Kidney (tissue), 14 donors: ENCODE results near the gene IFTAP. TPM values are rescaled to one million over a fixed set of nuclear protein-coding genes. Genes with fewer than 3 reads are reported as not detected.
"Not testable (repeated sequence)": the region's sequence is repeated elsewhere in the genome, so short reads cannot be mapped to it uniquely, and the experiment has no call there.

Source experiments
- DNase-seq, 5 donors: peaks; one replicate each; pipeline ENCODE4 v3.0.0-alpha.2; 2013 to 2020
- FAIRE-seq: peaks from 2 replicates; lab custom pipeline; 2012; peaks lifted over from hg19 to GRCh38; lab: Jason Lieb, UNC
- H3K27ac ChIP-seq, 2 donors: one replicate each; pipeline ENCODE4 v1.7.0; 2013; ENCODE audit warnings: low read depth in 2 of 2, low read length in 2 of 2, inconsistent platforms in 1 of 2
- H3K27me3 ChIP-seq: one replicate; pipeline ENCODE4 v1.7.1; 2013; ENCODE audit warnings: low read length, inconsistent platforms; ENCODE audit not compliant: control insufficient read depth, insufficient read depth
- H3K36me3 ChIP-seq, 3 donors: one replicate each; pipeline versions ENCODE4 v1.7.0 to v1.7.1; 2013; ENCODE audit warnings: low read length in 3 of 3, control low read depth in 1 of 3, inconsistent platforms in 1 of 3; ENCODE audit not compliant: insufficient read depth in 3 of 3, control insufficient read depth in 2 of 3
- H3K4me1 ChIP-seq, 3 donors: one replicate each; pipeline versions ENCODE4 v1.7.0 to v1.7.1; 2013; ENCODE audit warnings: low read length in 3 of 3, inconsistent platforms in 1 of 3, low read depth in 1 of 3; ENCODE audit not compliant: control insufficient read depth in 2 of 3, insufficient read depth in 2 of 3
- H3K4me3 ChIP-seq, 3 donors: one replicate each; pipeline versions ENCODE4 v1.7.0 to v1.8.1; 2013; ENCODE audit warnings: low read length in 3 of 3, control low read depth in 1 of 3, inconsistent platforms in 1 of 3
- H3K9ac ChIP-seq, 3 donors: one replicate each; pipeline versions ENCODE4 v1.7.0 to v1.7.1; 2013; ENCODE audit warnings: low read length in 3 of 3, control low read depth in 1 of 3, inconsistent platforms in 1 of 3
- H3K9me3 ChIP-seq, 3 donors: one replicate each; pipeline versions ENCODE4 v1.7.0 to v1.7.1; 2013; ENCODE audit warnings: low read length in 3 of 3, control low read depth in 1 of 3, inconsistent platforms in 1 of 3; ENCODE audit not compliant: control insufficient read depth in 2 of 3, insufficient read depth in 1 of 3
- intact Hi-C: fragments of 100-400 bp; cut with DNase I; formaldehyde crosslinking; loops from one replicate; pipeline ENCODE4 v1.11.1; 2022
- polyA plus RNA-seq: library from polyadenylated mRNA; stranded (reverse); fragments of 350-450 nt; fragmentation: Illumina TruSeq; extraction: RNeasy Lipid Tissue Mini Kit (QIAGEN cat#74804); gene quantifications from one replicate; pipeline ENCODE4 v1.2.3, GENCODE V29; 2014; ENCODE audit warnings: low read depth, low replicate concordance; ENCODE audit not compliant: insufficient read depth
- total RNA-seq: library from RNA; stranded (reverse); fragmentation: NEBNext Ultra II Directional; extraction: Animal tissue kit (Norgen Biotek cat#: 25700); gene quantifications from one replicate; pipeline ENCODE4 v1.2.1, GENCODE V29; 2021
- TF ChIP-seq, protein P1 (sequence below): IDR thresholded peaks from 3 replicates; pipeline ENCODE4 v1.5.1; 2012; ENCODE audit warnings: mild to moderate bottlenecking, moderate library complexity, borderline replicate concordance; ENCODE audit not compliant: insufficient read depth; ENCODE audit errors: extremely low read depth
- donor health status: control.
- donor health status: control.
- donor health status: control.
- donor health status: control.
- donor health status: control.
- donor health status: DM: yes; HTN: yes; CAD: no.
- donor health status: Normal renal cell carcinoma (clear cell type).

IFTAP gene
- total and polyA plus RNA-seq, 2 donors from 2014 or later: 13.4 to 49.3 TPM

DNA sequence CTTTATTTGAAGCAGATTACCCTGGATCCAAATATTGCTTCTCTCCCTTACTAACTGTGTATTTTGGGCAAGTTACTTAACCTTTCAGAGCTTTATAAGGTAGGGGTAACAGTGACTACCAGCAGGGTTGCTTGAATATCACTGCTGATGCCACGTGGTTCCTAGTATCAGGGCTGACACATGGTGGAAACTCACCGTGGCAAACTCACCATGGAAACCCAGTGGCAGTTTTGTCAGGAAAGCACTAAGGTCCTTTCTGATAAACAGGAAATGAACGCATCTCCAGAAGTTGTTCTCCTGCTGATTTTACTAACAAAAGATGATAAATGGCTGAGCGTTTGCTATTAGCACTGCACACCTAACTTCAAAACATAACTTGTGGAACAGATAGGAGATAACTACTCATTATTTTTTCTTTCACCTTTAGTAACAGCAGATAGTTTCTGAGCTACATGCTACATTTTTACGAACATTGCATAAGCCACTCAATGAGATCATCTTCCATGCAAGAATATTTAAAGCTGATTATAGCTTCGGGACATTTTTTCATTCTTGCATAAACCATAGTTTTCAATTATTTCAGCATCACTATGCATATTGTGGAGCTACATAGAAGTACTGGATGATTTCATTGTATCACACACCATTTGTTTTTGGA lies 63.4 kb downstream of the IFTAP start:
- Histone ChIP-seq H3K4me1 (no peaks in the 10 kb centered on the region), H3K27me3 (no peaks in the 10 kb centered on the region), H3K4me3 (no peak overlapping the region), H3K9me3 (no peaks in the 10 kb centered on the region), H3K27ac (no peak overlapping the region), H3K36me3 (peaks cover 0 to 2% (median 2%) of the 10 kb centered on the region in 3 donors), H3K9ac (no peak overlapping the region)
- intact Hi-C loops: no loop called here
- FAIRE-seq (no peak), DNase-seq (no peak)
- TF ChIP-seq, protein P1, sequence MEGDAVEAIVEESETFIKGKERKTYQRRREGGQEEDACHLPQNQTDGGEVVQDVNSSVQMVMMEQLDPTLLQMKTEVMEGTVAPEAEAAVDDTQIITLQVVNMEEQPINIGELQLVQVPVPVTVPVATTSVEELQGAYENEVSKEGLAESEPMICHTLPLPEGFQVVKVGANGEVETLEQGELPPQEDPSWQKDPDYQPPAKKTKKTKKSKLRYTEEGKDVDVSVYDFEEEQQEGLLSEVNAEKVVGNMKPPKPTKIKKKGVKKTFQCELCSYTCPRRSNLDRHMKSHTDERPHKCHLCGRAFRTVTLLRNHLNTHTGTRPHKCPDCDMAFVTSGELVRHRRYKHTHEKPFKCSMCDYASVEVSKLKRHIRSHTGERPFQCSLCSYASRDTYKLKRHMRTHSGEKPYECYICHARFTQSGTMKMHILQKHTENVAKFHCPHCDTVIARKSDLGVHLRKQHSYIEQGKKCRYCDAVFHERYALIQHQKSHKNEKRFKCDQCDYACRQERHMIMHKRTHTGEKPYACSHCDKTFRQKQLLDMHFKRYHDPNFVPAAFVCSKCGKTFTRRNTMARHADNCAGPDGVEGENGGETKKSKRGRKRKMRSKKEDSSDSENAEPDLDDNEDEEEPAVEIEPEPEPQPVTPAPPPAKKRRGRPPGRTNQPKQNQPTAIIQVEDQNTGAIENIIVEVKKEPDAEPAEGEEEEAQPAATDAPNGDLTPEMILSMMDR: no peak

DNA sequence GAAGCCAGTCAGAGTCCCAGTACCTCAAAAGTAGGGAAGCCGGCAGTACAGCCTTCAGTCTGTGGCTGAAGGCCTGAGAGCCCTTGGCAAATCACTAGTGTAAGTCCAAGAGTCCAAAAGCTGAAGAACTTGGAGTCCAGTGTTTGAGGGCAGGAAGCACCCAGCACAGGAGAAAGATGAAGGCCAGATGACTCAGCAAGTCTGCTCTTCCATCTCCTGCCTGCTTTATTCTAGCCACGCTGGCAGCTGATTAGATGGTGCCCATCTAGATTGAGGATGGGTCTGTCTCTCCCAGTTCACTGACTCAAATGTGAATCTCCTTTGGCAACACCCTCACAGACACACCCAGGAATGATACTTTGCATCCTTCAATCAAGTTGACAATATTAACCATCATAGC lies 67.1 kb downstream of the IFTAP start:
- H3K27me3 ChIP-seq, DNase-seq, H3K27ac ChIP-seq, H3K9me3 ChIP-seq, H3K36me3 ChIP-seq, H3K4me1 ChIP-seq, H3K9ac ChIP-seq, FAIRE-seq, intact Hi-C loops, H3K4me3 ChIP-seq: not testable (repeated sequence)

DNA sequence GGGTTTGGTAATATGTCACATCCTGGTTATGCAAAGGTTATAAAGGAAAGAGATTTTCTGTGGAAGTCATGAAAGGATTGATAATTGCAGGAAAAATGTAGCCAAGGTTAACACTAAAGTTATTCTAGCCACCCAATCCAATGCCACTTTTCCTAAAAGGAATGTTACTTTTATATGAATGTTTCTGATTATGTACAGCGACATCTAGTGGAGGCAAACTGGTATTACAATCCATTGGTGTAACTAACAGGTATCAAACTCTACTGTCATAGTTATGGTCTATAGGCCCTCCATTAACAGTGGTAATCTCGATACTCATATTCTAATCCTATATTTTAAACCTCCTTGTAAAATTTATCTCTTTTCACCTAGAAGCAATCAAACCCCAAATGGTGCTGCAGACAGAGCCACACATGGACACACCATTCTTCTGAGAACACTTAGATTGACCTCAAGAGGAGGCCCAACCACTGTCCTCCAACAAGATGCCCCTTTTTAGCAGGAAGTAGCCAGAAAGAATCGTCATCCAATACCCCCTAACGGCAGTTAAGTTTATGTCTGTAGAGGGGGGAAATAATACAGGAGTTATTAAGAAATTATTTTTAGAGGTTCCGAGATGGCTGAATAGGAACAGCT lies 78.6 kb downstream of the IFTAP start:
- TF ChIP-seq, protein P1: peak; percentile 72
- Histone ChIP-seq H3K9ac (no peak overlapping the region), H3K36me3 (no peaks in the 10 kb centered on the region), H3K27ac (no peak overlapping the region), H3K4me1 (no peaks in the 10 kb centered on the region), H3K27me3 (no peaks in the 10 kb centered on the region), H3K4me3 (no peak overlapping the region), H3K9me3 (no peaks in the 10 kb centered on the region)
- DNase-seq: peak in 2 of 5 donors; percentile 22 to 36
- intact Hi-C loops: loop anchor here (10.0 kb wide), 1 partner anchor 108 kb away; the partner anchor contains the start of gene RAG1
- FAIRE-seq: peak; percentile 97

DNA sequence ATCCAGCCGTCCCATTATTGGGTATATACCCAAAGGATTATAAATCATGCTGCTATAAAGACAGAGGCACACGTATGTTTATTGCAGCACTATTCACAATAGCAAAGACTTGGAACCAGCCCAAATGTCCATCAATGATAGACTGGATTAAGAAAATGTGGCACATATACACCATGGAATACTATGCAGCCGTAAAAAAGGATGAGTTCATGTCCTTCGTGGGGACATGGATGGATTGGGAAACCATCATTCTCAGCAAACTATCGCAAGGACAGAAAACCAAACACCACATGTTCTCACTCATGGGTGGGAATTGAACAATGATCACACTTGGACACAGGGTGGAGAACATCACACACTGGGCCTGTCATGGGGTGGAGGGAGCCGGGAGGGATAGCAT lies 85.2 kb downstream of the IFTAP start:
- not testable (repeated sequence) for FAIRE-seq, H3K27ac ChIP-seq, H3K36me3 ChIP-seq, H3K9ac ChIP-seq, H3K9me3 ChIP-seq, DNase-seq, H3K4me3 ChIP-seq, H3K27me3 ChIP-seq, H3K4me1 ChIP-seq
- intact Hi-C loops: loop anchor here (10.0 kb wide), 1 partner anchor 115 kb away; the partner anchor contains the start of gene RAG1
